Body of pancreas (tissue), 4 donors: ENCODE results near the gene PNPLA7.

Source experiments
- POLR2A ChIP-seq, 3 donors: fragments of 450-650 bp; IDR thresholded peaks; one replicate each; pipeline ENCODE4 v1.6.1; 2016; ENCODE audit warnings: antibody characterized with exemption in 3 of 3, mild to moderate bottlenecking in 2 of 3
- TF ChIP-seq, protein P1 (sequence below), 7 experiments: fragments of 450-650 bp in 4 of 7; fragments of 200-600 bp in 3 of 7; sonication (generic) in 3 of 7; IDR thresholded peaks; one replicate each; pipeline ENCODE4 v1.5.1; 2016 to 2019; ENCODE audit warnings: antibody characterized with exemption in 7 of 7

DNA sequence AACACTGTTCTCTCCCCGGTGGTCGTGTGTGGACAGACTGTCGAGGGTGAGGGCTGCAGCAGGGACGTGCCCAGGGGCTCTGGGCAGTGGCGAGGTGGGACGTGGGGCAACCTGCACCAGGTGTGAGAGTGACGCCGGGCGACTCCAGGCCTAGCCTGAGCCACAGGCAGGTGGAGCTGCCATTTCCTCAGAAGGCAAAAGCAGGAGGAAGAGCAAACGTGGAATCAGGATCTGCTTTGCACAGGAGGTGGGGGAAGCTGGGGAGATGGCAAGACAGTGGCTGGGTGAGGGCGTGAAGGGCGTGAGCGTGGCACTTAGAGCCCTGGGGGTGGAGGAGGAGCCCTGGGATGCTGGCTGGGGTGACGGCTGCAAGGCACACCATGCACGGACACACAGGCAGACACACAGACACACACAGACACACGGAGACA is 51.5 kb downstream of the PNPLA7 start:
- TF ChIP-seq, protein P1, sequence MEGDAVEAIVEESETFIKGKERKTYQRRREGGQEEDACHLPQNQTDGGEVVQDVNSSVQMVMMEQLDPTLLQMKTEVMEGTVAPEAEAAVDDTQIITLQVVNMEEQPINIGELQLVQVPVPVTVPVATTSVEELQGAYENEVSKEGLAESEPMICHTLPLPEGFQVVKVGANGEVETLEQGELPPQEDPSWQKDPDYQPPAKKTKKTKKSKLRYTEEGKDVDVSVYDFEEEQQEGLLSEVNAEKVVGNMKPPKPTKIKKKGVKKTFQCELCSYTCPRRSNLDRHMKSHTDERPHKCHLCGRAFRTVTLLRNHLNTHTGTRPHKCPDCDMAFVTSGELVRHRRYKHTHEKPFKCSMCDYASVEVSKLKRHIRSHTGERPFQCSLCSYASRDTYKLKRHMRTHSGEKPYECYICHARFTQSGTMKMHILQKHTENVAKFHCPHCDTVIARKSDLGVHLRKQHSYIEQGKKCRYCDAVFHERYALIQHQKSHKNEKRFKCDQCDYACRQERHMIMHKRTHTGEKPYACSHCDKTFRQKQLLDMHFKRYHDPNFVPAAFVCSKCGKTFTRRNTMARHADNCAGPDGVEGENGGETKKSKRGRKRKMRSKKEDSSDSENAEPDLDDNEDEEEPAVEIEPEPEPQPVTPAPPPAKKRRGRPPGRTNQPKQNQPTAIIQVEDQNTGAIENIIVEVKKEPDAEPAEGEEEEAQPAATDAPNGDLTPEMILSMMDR (IDR thresholded peaks at IDR 0.05) = no peak
- no peak for TF ChIP-seq POLR2A (IDR thresholded peaks at IDR 0.05)
